GM12878 (cell line): ENCODE measurements around the gene TDRD12. TPM values are rescaled to one million over a fixed set of nuclear protein-coding genes. Genes with fewer than 3 reads are reported as not detected.
A peak's percentile ranks its signal among the peaks of the same experiment; 100 is the strongest.

ENCODE experiments used
- ASH2L ChIP-seq: fragments of 300-600, 200-600 bp; sonication (generic); IDR thresholded peaks from 2 replicates; pipeline ENCODE4 v1.6.1; 2017; ENCODE audit warnings: low read depth, mild to moderate bottlenecking, borderline replicate concordance
- ATF2 ChIP-seq: IDR thresholded peaks from 2 replicates; pipeline ENCODE4 v1.6.1; 2012; ENCODE audit warnings: low read length, inconsistent platforms
- BCL11A ChIP-seq: IDR thresholded peaks from 2 replicates; pipeline ENCODE4 v1.6.1; 2011; ENCODE audit warnings: low read depth, low read length
- BMI1 ChIP-seq: fragments of 450-650 bp; IDR thresholded peaks from 2 replicates; pipeline ENCODE4 v1.6.1; 2016; ENCODE audit warnings: mild to moderate bottlenecking, moderate library complexity, borderline replicate concordance
- CTCF ChIP-seq, 3 experiments: IDR thresholded peaks in 2 of 3; conservative IDR thresholded peaks in 1 of 3; 2 replicates each; pipeline ENCODE4 v1.5.1; 2011; ENCODE audit warnings: low read depth in 3 of 3, low read length in 3 of 3, mild to moderate bottlenecking in 3 of 3, control low read depth in 2 of 3, moderate library complexity in 2 of 3, inconsistent platforms in 1 of 3, mixed read lengths in 1 of 3; ENCODE audit not compliant: control insufficient read depth in 2 of 3, insufficient read depth in 1 of 3; ENCODE audit errors: extremely low read depth in 1 of 3
- EP300 ChIP-seq, 2 experiments: fragments of 150-350 bp in 1 of 2; IDR thresholded peaks; 2 replicates each; pipeline ENCODE4 v1.6.1; 2011 to 2012; ENCODE audit warnings: low read depth in 2 of 2, low read length in 2 of 2, borderline replicate concordance in 1 of 2, improper control_type of control experiment in 1 of 2, inconsistent platforms in 1 of 2; ENCODE audit not compliant: control insufficient read depth in 1 of 2
- KLF5 ChIP-seq: fragments of 450-650 bp; IDR thresholded peaks from 2 replicates; pipeline ENCODE4 v1.6.1; 2014; ENCODE audit warnings: mild to moderate bottlenecking; ENCODE audit not compliant: partially characterized antibody
- PBX3 ChIP-seq: IDR thresholded peaks from 2 replicates; pipeline ENCODE4 v1.6.1; 2011; ENCODE audit warnings: mild to moderate bottlenecking, low read depth, low read length, moderate library complexity; ENCODE audit not compliant: insufficient replicate concordance
- PKNOX1 ChIP-seq: fragments of 450-650 bp; IDR thresholded peaks from 2 replicates; pipeline ENCODE4 v1.6.1; 2016; ENCODE audit warnings: mild to moderate bottlenecking
- PML ChIP-seq: IDR thresholded peaks from 2 replicates; pipeline ENCODE4 v1.6.1; 2012; ENCODE audit warnings: low read length, inconsistent platforms
- POLR2A ChIP-seq: IDR thresholded peaks from 2 replicates; pipeline ENCODE4 v1.6.1; 2011; ENCODE audit warnings: low read depth, mild to moderate bottlenecking, low read length
- RELA ChIP-seq: fragments of 450-650 bp; IDR thresholded peaks from 2 replicates; pipeline ENCODE4 v1.8.0; 2014; ENCODE audit warnings: borderline replicate concordance; ENCODE audit not compliant: partially characterized antibody
- SMAD5 ChIP-seq: IDR thresholded peaks from 2 replicates; pipeline ENCODE4 v1.6.1; 2016; ENCODE audit warnings: antibody characterized with exemption, low read depth
- SPI1 ChIP-seq: IDR thresholded peaks from 2 replicates; pipeline ENCODE4 v1.6.1; 2011; ENCODE audit warnings: low read depth, mild to moderate bottlenecking, low read length, moderate library complexity, borderline replicate concordance; ENCODE audit not compliant: insufficient read depth
- SREBF1 ChIP-seq: IDR thresholded peaks from 2 replicates; pipeline ENCODE4 v1.6.1; 2012; ENCODE audit warnings: mild to moderate bottlenecking, low read length
- ZBTB11 ChIP-seq: fragments of 450-650 bp; formaldehyde crosslinking; IDR thresholded peaks from 2 replicates; pipeline ENCODE4 v1.5.0; 2022; ENCODE audit warnings: mild to moderate bottlenecking, missing genetic modification characterization
- polyA plus RNA-seq, 11 experiments: library from polyadenylated mRNA; depleted of rRNA in 4 of 11; unstranded in 6 of 11; stranded (reverse) in 5 of 11; fragments of >200 nt; fragmentation: Nextera tagmentation in 4 of 11; fragmentation: Illumina TruSeq in 1 of 11; extraction: Ambion mirVana in 4 of 11; extraction: Trizol in 1 of 11; gene quantifications; 1 replicate in 1 of 11; 2 replicates in 10 of 11; pipeline versions ENCODE4 v1.2.1 to v1.2.3, GENCODE V29; 2011 to 2016; ENCODE audit warnings: inconsistent platforms in 2 of 11, missing spikeins in 2 of 11, low read depth in 1 of 11
- total RNA-seq, 4 experiments: library from RNA; depleted of rRNA in 3 of 4; stranded (reverse); fragments of >200 nt in 3 of 4; fragmentation: Illumina TruSeq in 1 of 4; extraction: Trizol in 1 of 4; gene quantifications; 2 replicates each; pipeline versions ENCODE4 v1.2.1 to v1.2.3, GENCODE V29; 2013 to 2021

The TDRD12 gene
- total and polyA plus RNA-seq, 10 of the 15 experiments (the other 5 are each of a cell fraction or from before 2014, with no cell fraction given): 0.08 to 0.15 TPM; not detected in 8

- TF ChIP-seq SPI1 (no peak), BMI1 (no peak), PML (no peak), RELA (no peak), ZBTB11 (CRISPR knock-in tag) (no peak), ATF2 (no peak), POLR2A (peak; percentile 84), ASH2L (no peak), PKNOX1 (peak; percentile 99), PBX3 (peak; percentile 99), KLF5 (no peak), SREBF1 (no peak), EP300 (IDR thresholded peaks at IDR 0.05; ENCODE audit: borderline replicate concordance in 1 of 2, control insufficient read depth in 1 of 2, low read depth in 2 of 2, low read length in 2 of 2) (no peak), CTCF (IDR thresholded peaks at IDR 0.05 in 2 of 3, conservative IDR thresholded peaks at IDR 0.05 in 1 of 3; ENCODE audit: control insufficient read depth in 2 of 3, extremely low read depth in 1 of 3, insufficient read depth in 1 of 3, low read depth in 3 of 3, low read length in 3 of 3) (no peak), SMAD5 (no peak), BCL11A (no peak)
Observed at GRCh38 chr19:32674931-32675719, 44.4 kb upstream of the TDRD12 start, which contains the start of gene ANKRD27 (continued).
